ENCODE measurements around the gene OR10X1. TPM values are rescaled to one million over a fixed set of nuclear protein-coding genes. Genes with fewer than 3 reads are reported as not detected.

OR10X1 gene
- total and polyA plus RNA-seq, 2 donors (not counting 1 experiment from before 2014, with no cell fraction given): not detected

GRCh38 chr1:158554352-158554751, 25.3 kb downstream of the OR10X1 start, which contains the start of gene OR6Y1:
Gene OR6Y1, minus strand, starts transcription at chr1:158554405. Its CDS starts 6,300 bp downstream, at chr1:158548105.
- Mint-ChIP-seq H3K27me3 (peaks cover 26% of the 10 kb centered on the region), H3K4me1 (no peaks in the 10 kb centered on the region), H3K27ac (no peak within 1 kb of the TSS), H3K9me3 (ENCODE audit: insufficient read depth) (no peaks in the 10 kb centered on the region), H3K4me3 (no peak within 1 kb of the TSS)
- POLR2A ChIA-PET: no interaction called here
- no CpG with 5 or more reads among the region's 3 CpGs for WGBS (ENCODE audit: insufficient coverage)
- CTCF ChIA-PET: interaction anchor here (0.9 kb wide), 1 partner anchor 444 kb away, joined by 3 read pairs; no protein-coding TSS in a partner anchor
- Histone ChIP-seq H4K20me1 (ENCODE audit: control insufficient read depth, insufficient read depth, low read length, poor library complexity, severe bottlenecking) (no peaks in the 10 kb centered on the region), H3K36me3 (replicated peaks in 1 of 2; ENCODE audit: control extremely low read depth in 1 of 2, control insufficient read depth in 1 of 2, extremely low read depth in 1 of 2, insufficient read depth in 2 of 2, low read length in 1 of 2) (no peaks in the 10 kb centered on the region), H3K4me3 (ENCODE audit: control extremely low read depth in 1 of 5, extremely low read depth in 1 of 5, insufficient read depth in 1 of 5, low read depth in 2 of 5, low read length in 4 of 5) (no peak within 1 kb of the TSS), H2AFZ (ENCODE audit: insufficient read depth, low read depth, low read length, poor library complexity, severe bottlenecking) (no peak within 1 kb of the TSS), H3K9me3 (ENCODE audit: control extremely low read depth in 1 of 3, control insufficient read depth in 2 of 3, insufficient read depth in 1 of 3, low read length in 2 of 3) (no peaks in the 10 kb centered on the region), H3K4me1 (ENCODE audit: control insufficient read depth in 2 of 2, insufficient read depth in 2 of 2, low read length in 2 of 2) (no peaks in the 10 kb centered on the region), H3K27me3 (replicated peaks in 1 of 4; ENCODE audit: control extremely low read depth in 1 of 4, control insufficient read depth in 3 of 4, insufficient read depth in 4 of 4, low read length in 3 of 4) (peaks cover 0 to 2% (median 0%) of the 10 kb centered on the region in 4 experiments), H3K9ac (ENCODE audit: low read length) (no peak within 1 kb of the TSS), H3K79me2 (ENCODE audit: control insufficient read depth, insufficient read depth, low read length) (no peaks in the 10 kb centered on the region), H3K27ac (ENCODE audit: low read length in 2 of 2) (no peak within 1 kb of the TSS), H3K4me2 (replicated peaks; ENCODE audit: low read depth, low read length, poor library complexity, severe bottlenecking) (no peak within 1 kb of the TSS)
- intact Hi-C loops (cut with micrococcal nuclease): no loop called here
- no peak for DNase-seq
- no peak for ATAC-seq (ENCODE audit: low read depth)
- TF ChIP-seq, protein P1, sequence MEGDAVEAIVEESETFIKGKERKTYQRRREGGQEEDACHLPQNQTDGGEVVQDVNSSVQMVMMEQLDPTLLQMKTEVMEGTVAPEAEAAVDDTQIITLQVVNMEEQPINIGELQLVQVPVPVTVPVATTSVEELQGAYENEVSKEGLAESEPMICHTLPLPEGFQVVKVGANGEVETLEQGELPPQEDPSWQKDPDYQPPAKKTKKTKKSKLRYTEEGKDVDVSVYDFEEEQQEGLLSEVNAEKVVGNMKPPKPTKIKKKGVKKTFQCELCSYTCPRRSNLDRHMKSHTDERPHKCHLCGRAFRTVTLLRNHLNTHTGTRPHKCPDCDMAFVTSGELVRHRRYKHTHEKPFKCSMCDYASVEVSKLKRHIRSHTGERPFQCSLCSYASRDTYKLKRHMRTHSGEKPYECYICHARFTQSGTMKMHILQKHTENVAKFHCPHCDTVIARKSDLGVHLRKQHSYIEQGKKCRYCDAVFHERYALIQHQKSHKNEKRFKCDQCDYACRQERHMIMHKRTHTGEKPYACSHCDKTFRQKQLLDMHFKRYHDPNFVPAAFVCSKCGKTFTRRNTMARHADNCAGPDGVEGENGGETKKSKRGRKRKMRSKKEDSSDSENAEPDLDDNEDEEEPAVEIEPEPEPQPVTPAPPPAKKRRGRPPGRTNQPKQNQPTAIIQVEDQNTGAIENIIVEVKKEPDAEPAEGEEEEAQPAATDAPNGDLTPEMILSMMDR (IDR thresholded peaks at IDR 0.05): no peak
- TF ChIP-seq EZH2 (IDR thresholded peaks at IDR 0.05; ENCODE audit: borderline replicate concordance, insufficient read depth, low read depth, low read length, poor library complexity, severe bottlenecking): no peak

DNA sequence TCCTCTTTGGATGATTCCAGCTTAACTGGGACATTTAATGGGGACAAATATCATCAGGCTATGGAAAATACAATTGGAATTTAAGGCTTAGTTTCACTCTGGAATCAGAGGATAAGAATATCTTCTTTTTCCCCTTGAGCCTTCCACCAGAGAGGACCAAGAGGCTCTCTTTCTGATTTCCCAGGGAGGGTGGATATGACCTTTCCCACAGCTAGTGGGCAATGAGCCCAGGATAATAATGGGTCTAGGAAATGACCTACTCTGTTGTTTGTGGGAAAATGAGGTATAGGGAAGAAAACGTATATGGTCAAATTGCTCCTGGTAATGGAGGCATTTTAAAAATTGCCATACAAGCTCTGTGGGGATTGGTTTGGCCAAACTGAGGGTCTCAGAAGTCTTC, 27.4 kb downstream of the OR10X1 start:
- no peak overlapping the region for H3K27ac ChIP-seq (ENCODE audit: low read length in 2 of 2)
- intact Hi-C loops (cut with micrococcal nuclease): no loop called here
- POLR2A ChIA-PET: no interaction called here
- no peaks in the 10 kb centered on the region for H4K20me1 ChIP-seq (ENCODE audit: control insufficient read depth, insufficient read depth, low read length, poor library complexity, severe bottlenecking)
- peaks cover 40% of the 10 kb centered on the region for H3K27me3 Mint-ChIP-seq
- no peaks in the 10 kb centered on the region for H3K9me3 Mint-ChIP-seq (ENCODE audit: insufficient read depth)
- no peak overlapping the region for H3K27ac Mint-ChIP-seq
- TF ChIP-seq, protein P1 (IDR thresholded peaks at IDR 0.05): no peak
- no peak overlapping the region for H3K4me2 ChIP-seq (replicated peaks; ENCODE audit: low read depth, low read length, poor library complexity, severe bottlenecking)
- no peaks in the 10 kb centered on the region for H3K79me2 ChIP-seq (ENCODE audit: control insufficient read depth, insufficient read depth, low read length)
- H3K27me3 ChIP-seq (replicated peaks in 1 of 4; ENCODE audit: control extremely low read depth in 1 of 4, control insufficient read depth in 3 of 4, insufficient read depth in 4 of 4, low read length in 3 of 4): peaks cover 0 to 4% (median 2%) of the 10 kb centered on the region in 4 experiments
- no peaks in the 10 kb centered on the region for H3K4me1 Mint-ChIP-seq
- no peaks in the 10 kb centered on the region for H3K4me1 ChIP-seq (ENCODE audit: control insufficient read depth in 2 of 2, insufficient read depth in 2 of 2, low read length in 2 of 2)
- ATAC-seq (ENCODE audit: low read depth): no peak
- 100% methylated on average over 1 of the region's 1 CpG for WGBS (ENCODE audit: insufficient coverage)
- DNase-seq: no peak
- H3K4me3 Mint-ChIP-seq: no peak overlapping the region
- H3K9ac ChIP-seq (ENCODE audit: low read length): no peak overlapping the region
- CTCF ChIA-PET: no interaction called here
- H2AFZ ChIP-seq (ENCODE audit: insufficient read depth, low read depth, low read length, poor library complexity, severe bottlenecking): no peak overlapping the region
- H3K36me3 ChIP-seq (replicated peaks in 1 of 2; ENCODE audit: control extremely low read depth in 1 of 2, control insufficient read depth in 1 of 2, extremely low read depth in 1 of 2, insufficient read depth in 2 of 2, low read length in 1 of 2): no peaks in the 10 kb centered on the region
- H3K9me3 ChIP-seq (ENCODE audit: control extremely low read depth in 1 of 3, control insufficient read depth in 2 of 3, insufficient read depth in 1 of 3, low read length in 2 of 3): no peaks in the 10 kb centered on the region
- no peak overlapping the region for H3K4me3 ChIP-seq (ENCODE audit: control extremely low read depth in 1 of 5, extremely low read depth in 1 of 5, insufficient read depth in 1 of 5, low read depth in 2 of 5, low read length in 4 of 5)

Measured in B cell (primary cell).